A549 (cell line): ENCODE measurements around the gene TCP11L2. TPM values are rescaled to one million over a fixed set of nuclear protein-coding genes. Genes with fewer than 3 reads are reported as not detected.

Source experiments
- ATAC-seq, 2 experiments: fragments of 200-7000 bp in 1 of 2; fragments of >200 bp in 1 of 2; cut with Nextera tagmentation in 1 of 2; cut with Tn5 transposase in 1 of 2; 3 replicates each; pipeline versions ENCODE4 v1.8.0 to v1.9.1; 2018 to 2020; ENCODE audit warnings: mild to moderate bottlenecking in 1 of 2, moderate library complexity in 1 of 2
- CTCF ChIA-PET: fragments of 300-600 bp; sonication (Branson Sonifier 250); formaldehyde crosslinking; extraction: SDS; loops from one replicate; lab custom pipeline; 2021; ENCODE audit warnings: antibody characterized with exemption, inconsistent platforms; lab: Yijun Ruan, JAX
- POLR2A ChIA-PET: fragments of 350-600 bp; formaldehyde crosslinking; extraction: SDS; loops from one replicate; lab custom pipeline; 2021; ENCODE audit warnings: antibody characterized with exemption, inconsistent platforms; lab: Yijun Ruan, JAX
- DNase-seq, 2 experiments: peaks; one replicate each; pipeline versions ENCODE4 v3.0.0 to v3.0.0-alpha.2; 2011 to 2016; ENCODE audit warnings: low read depth in 1 of 2, low spot score in 1 of 2
- FAIRE-seq: peaks from 2 replicates; lab custom pipeline; 2011; peaks lifted over from hg19 to GRCh38; lab: Jason Lieb, UNC
- H3K27ac ChIP-seq, 2 experiments: fragments of >200 bp; sonication (Bioruptor Twin); formaldehyde crosslinking; 3 replicates each; pipeline ENCODE4 v1.5.1; 2016 to 2017
- H3K4me1 ChIP-seq: fragments of >200 bp; sonication (Bioruptor Twin); formaldehyde crosslinking; 3 replicates; pipeline ENCODE4 v1.6.1; 2016
- H3K4me2 ChIP-seq: fragments of >200 bp; sonication (Bioruptor Twin); formaldehyde crosslinking; 3 replicates; pipeline ENCODE4 v1.6.1; 2016
- H3K4me3 ChIP-seq: fragments of >200 bp; sonication (Bioruptor Twin); formaldehyde crosslinking; 3 replicates; pipeline ENCODE4 v1.5.1; 2016
- H3K9me3 ChIP-seq: fragments of >200 bp; sonication (Bioruptor Twin); formaldehyde crosslinking; 3 replicates; pipeline ENCODE4 v1.6.1; 2016
- ATOH8 ChIP-seq: fragments of 250-450 bp; sonication (Bioruptor Pico); IDR thresholded peaks from 2 replicates; pipeline ENCODE4 v1.5.0; 2020; ENCODE audit warnings: low read depth, mild to moderate bottlenecking, moderate library complexity
- CBX2 ChIP-seq: fragments of 200-600 bp; sonication (generic); IDR thresholded peaks from 2 replicates; pipeline ENCODE4 v1.6.1; 2016; ENCODE audit warnings: low read depth, mild to moderate bottlenecking, borderline replicate concordance
- CHD2 ChIP-seq: fragments of 150-350 bp; IDR thresholded peaks from 2 replicates; pipeline ENCODE4 v1.6.1; 2014; ENCODE audit warnings: low read length; ENCODE audit not compliant: partially characterized antibody
- E2F6 ChIP-seq: IDR thresholded peaks from 2 replicates; pipeline ENCODE4 v1.6.1; 2012; ENCODE audit warnings: low read depth, borderline replicate concordance
- EHMT2 ChIP-seq: fragments of 200-600 bp; sonication (generic); IDR thresholded peaks from 2 replicates; pipeline ENCODE4 v1.6.1; 2016; ENCODE audit warnings: antibody characterized with exemption, low read depth, mild to moderate bottlenecking, moderate library complexity
- FOSB ChIP-seq: fragments of 250-450 bp; sonication (Bioruptor Pico); IDR thresholded peaks from 2 replicates; pipeline ENCODE4 v1.5.0; 2020; ENCODE audit warnings: mild to moderate bottlenecking, moderate library complexity
- FOSL2 ChIP-seq, 2 experiments: fragments of 450-650 bp in 1 of 2; fragments of >200 bp in 1 of 2; sonication (Bioruptor Twin) in 1 of 2; formaldehyde crosslinking; IDR thresholded peaks; 2 replicates each; pipeline versions ENCODE4 v1.5.0 to v1.6.1; 2016 to 2020; ENCODE audit warnings: mild to moderate bottlenecking in 1 of 2, moderate library complexity in 1 of 2
- HOXA7 ChIP-seq: fragments of 250-450 bp; sonication (Bioruptor Pico); IDR thresholded peaks from 2 replicates; pipeline ENCODE4 v1.5.0; 2020; ENCODE audit warnings: mild to moderate bottlenecking, moderate library complexity
- MAX ChIP-seq: IDR thresholded peaks from 2 replicates; pipeline ENCODE4 v1.6.1; 2012
- MYC ChIP-seq: IDR thresholded peaks from 2 replicates; pipeline ENCODE4 v1.6.1; 2012; ENCODE audit warnings: mild to moderate bottlenecking, inconsistent platforms, low read length, improper control_type of control experiment, borderline replicate concordance
- POLR2AphosphoS2 ChIP-seq: conservative IDR thresholded peaks from 2 replicates; pipeline ENCODE4 v1.6.1; 2012; ENCODE audit warnings: low read length, improper control_type of control experiment, inconsistent platforms
- REST ChIP-seq: fragments of 200-600 bp; sonication (generic); IDR thresholded peaks from 2 replicates; pipeline ENCODE4 v1.6.1; 2016; ENCODE audit warnings: antibody characterized with exemption, mild to moderate bottlenecking, moderate library complexity
- RNF2 ChIP-seq: fragments of 200-600 bp; sonication (generic); IDR thresholded peaks from 2 replicates; pipeline ENCODE4 v1.6.1; 2016; ENCODE audit warnings: low read depth, mild to moderate bottlenecking, antibody characterized with exemption, moderate library complexity, borderline replicate concordance
- ZC3H11A ChIP-seq: fragments of 450-650 bp; IDR thresholded peaks from 2 replicates; pipeline ENCODE4 v1.6.1; 2014; ENCODE audit warnings: antibody characterized with exemption, mild to moderate bottlenecking
- WGBS: methylation state at CpG from one replicate; pipeline ENCODE4 v1.1.6; 2017; ENCODE audit errors: missing lambda C conversion rate; 5-methylcytosine and 5-hydroxymethylcytosine counted together
- polyA plus RNA-seq, 4 experiments: library from polyadenylated mRNA; depleted of rRNA in 3 of 4; stranded (reverse); fragments of >200 nt; fragmentation: RNase III in 1 of 4; extraction: RNeasy Plus Mini Kit Qiagen cat#74134 plus additional on column Dnase treatment in 1 of 4; gene quantifications; 2 replicates in 3 of 4; 3 replicates in 1 of 4; pipeline ENCODE4 v1.2.3, GENCODE V29; 2011 to 2017

Gene TCP11L2
- polyA plus RNA-seq, 2 of the 4 experiments (the other 2 are of a cell fraction), result 4.1 to 16.6 TPM

GRCh38 chr12:106267535-106267934, 35.0 kb upstream of the TCP11L2 start:
- TF ChIP-seq FOSL2 (IDR thresholded peaks at IDR 0.05), result no peak
- no peak for TF ChIP-seq FOSL2 (CRISPR knock-in tag; IDR thresholded peaks at IDR 0.05)
- no peak for TF ChIP-seq CHD2
- CTCF ChIA-PET, result interaction anchor here (0.9 to 2.1 kb wide), 2 partner anchors 36 to 78 kb away, joined by 4 read pairs; no protein-coding TSS in a partner anchor
- no peak overlapping the region for H3K4me3 ChIP-seq
- no peak for DNase-seq
- H3K4me2 ChIP-seq, result no peak overlapping the region
- POLR2A ChIA-PET, result no interaction called here
- H3K27ac ChIP-seq, result no peak overlapping the region
- peaks cover 4% of the 10 kb centered on the region; the same call in 1 of the 3 replicates for H3K4me1 ChIP-seq
- no peak for ATAC-seq
- no peak for FAIRE-seq
- 53% methylated on average over 2 of the region's 2 CpGs for WGBS
- no peaks in the 10 kb centered on the region for H3K9me3 ChIP-seq

GRCh38 chr12:106269150-106269771, 33.3 kb upstream of the TCP11L2 start:
- H3K4me3 ChIP-seq, result no peak overlapping the region
- no peak overlapping the region for H3K4me2 ChIP-seq
- CTCF ChIA-PET, result interaction anchor here (0.8 to 1.2 kb wide), 4 partner anchors 10 to 43 kb away, joined by 3 to 4 read pairs (median 3); no protein-coding TSS in a partner anchor
- 88% methylated on average over 7 of the region's 7 CpGs for WGBS
- peaks cover 7% of the 10 kb centered on the region for H3K4me1 ChIP-seq
- FAIRE-seq, result no peak
- no peak for TF ChIP-seq REST
- TF ChIP-seq EHMT2, result no peak
- no peak for TF ChIP-seq RNF2
- no peak for DNase-seq
- ATAC-seq, result no peak
- H3K9me3 ChIP-seq, result no peaks in the 10 kb centered on the region
- H3K27ac ChIP-seq, result no peak overlapping the region
- POLR2A ChIA-PET, result no interaction called here

- ChIA-PET POLR2A (interaction anchor here (1.2 kb wide), 1 partner anchor 25 kb away, joined by 3 read pairs; no protein-coding TSS in a partner anchor), CTCF (interaction anchor here (0.9 to 1.6 kb wide), 5 partner anchors 10 to 135 kb away, joined by 3 to 5 read pairs (median 3); no protein-coding TSS in a partner anchor)
- WGBS, result 71% methylated on average over 5 of the region's 5 CpGs
- Histone ChIP-seq H3K4me3 (no peak overlapping the region), H3K4me1 (peaks cover 17% of the 10 kb centered on the region), H3K4me2 (no peak overlapping the region), H3K9me3 (no peaks in the 10 kb centered on the region), H3K27ac (no peak overlapping the region)
- DNase-seq, result no peak
- no peak for TF ChIP-seq HOXA7 (CRISPR knock-in tag)
- no peak for TF ChIP-seq FOSB
- no peak for TF ChIP-seq POLR2AphosphoS2
- TF ChIP-seq MAX, result no peak
- TF ChIP-seq ATOH8, result no peak
- no peak for TF ChIP-seq ZC3H11A
- TF ChIP-seq MYC, result no peak
- no peak for TF ChIP-seq CBX2
- TF ChIP-seq E2F6, result no peak
- FAIRE-seq, result no peak
- no peak for ATAC-seq
These were observed 30.7 kb upstream of the TCP11L2 start for GRCh38 chr12:106271575-106272505.
